IMR-90 (cell line): ENCODE data around the gene LATS1.
"Not testable (repeated sequence)": the region's sequence is repeated elsewhere in the genome, so short reads cannot be mapped to it uniquely, and the experiment has no call there.

Experiments
- BHLHE40 ChIP-seq: fragments of 150-350 bp; IDR thresholded peaks from 2 replicates; pipeline ENCODE4 v1.6.1; 2016; ENCODE audit warnings: mild to moderate bottlenecking, low read depth, low read length
- CEBPB ChIP-seq: IDR thresholded peaks from 2 replicates; pipeline ENCODE4 v1.6.1; 2012; ENCODE audit warnings: low read depth, low read length, improper control_type of control experiment
- FOS ChIP-seq: fragments of 150-350 bp; IDR thresholded peaks from 2 replicates; pipeline ENCODE4 v1.6.1; 2016; ENCODE audit warnings: low read depth, low read length
- NFE2L2 ChIP-seq: fragments of 150-350 bp; IDR thresholded peaks from 2 replicates; pipeline ENCODE4 v1.6.1; 2016; ENCODE audit warnings: low read depth, mild to moderate bottlenecking, low read length
- POLR2A ChIP-seq: IDR thresholded peaks from 2 replicates; pipeline ENCODE4 v1.6.1; 2012; ENCODE audit warnings: mild to moderate bottlenecking, low read depth, low read length
- RAD21 ChIP-seq: IDR thresholded peaks from 2 replicates; pipeline ENCODE4 v1.6.1; 2012; ENCODE audit warnings: low read length, improper control_type of control experiment
- RCOR1 ChIP-seq: IDR thresholded peaks from 2 replicates; pipeline ENCODE4 v1.6.1; 2012; ENCODE audit warnings: mild to moderate bottlenecking, low read length, improper control_type of control experiment; ENCODE audit not compliant: insufficient replicate concordance
- RFX5 ChIP-seq: IDR thresholded peaks from 2 replicates; pipeline ENCODE4 v1.8.0; 2012; ENCODE audit warnings: low read depth, mild to moderate bottlenecking, low read length, moderate library complexity
- TF ChIP-seq, protein P1 (sequence below): conservative IDR thresholded peaks from 2 replicates; pipeline ENCODE4 v1.5.1; 2012; ENCODE audit warnings: mild to moderate bottlenecking, low read depth, low read length, improper control_type of control experiment
- TF ChIP-seq, protein P2 (sequence below): fragments of 150-350 bp; IDR thresholded peaks from 2 replicates; pipeline ENCODE4 v1.6.1; 2017; ENCODE audit warnings: mild to moderate bottlenecking, antibody characterized with exemption, low read length, low read depth

DNA sequence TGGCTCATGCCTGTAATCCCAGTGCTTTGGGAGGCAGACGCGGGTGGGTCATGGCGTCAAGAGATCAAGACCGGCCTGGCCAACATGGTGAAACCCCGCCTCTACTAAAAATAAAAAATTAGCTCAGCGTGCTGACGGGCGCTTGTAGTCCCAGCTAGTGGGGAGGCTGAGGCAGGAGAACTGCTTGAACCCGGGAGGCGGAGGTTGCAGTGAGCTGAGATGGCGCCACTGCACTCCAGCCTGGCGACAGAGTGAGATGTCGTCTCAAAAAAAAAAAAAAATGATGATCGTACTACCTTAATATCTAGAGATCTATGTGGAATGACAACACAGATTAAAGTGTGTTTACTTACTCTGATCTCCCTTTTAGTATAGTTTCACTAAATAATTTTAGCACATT lies 36.1 kb downstream of the LATS1 start:
- not testable (repeated sequence) for TF ChIP-seq RAD21, POLR2A, RCOR1, FOS, NFE2L2, CEBPB, RFX5, BHLHE40
- TF ChIP-seq, protein P1, sequence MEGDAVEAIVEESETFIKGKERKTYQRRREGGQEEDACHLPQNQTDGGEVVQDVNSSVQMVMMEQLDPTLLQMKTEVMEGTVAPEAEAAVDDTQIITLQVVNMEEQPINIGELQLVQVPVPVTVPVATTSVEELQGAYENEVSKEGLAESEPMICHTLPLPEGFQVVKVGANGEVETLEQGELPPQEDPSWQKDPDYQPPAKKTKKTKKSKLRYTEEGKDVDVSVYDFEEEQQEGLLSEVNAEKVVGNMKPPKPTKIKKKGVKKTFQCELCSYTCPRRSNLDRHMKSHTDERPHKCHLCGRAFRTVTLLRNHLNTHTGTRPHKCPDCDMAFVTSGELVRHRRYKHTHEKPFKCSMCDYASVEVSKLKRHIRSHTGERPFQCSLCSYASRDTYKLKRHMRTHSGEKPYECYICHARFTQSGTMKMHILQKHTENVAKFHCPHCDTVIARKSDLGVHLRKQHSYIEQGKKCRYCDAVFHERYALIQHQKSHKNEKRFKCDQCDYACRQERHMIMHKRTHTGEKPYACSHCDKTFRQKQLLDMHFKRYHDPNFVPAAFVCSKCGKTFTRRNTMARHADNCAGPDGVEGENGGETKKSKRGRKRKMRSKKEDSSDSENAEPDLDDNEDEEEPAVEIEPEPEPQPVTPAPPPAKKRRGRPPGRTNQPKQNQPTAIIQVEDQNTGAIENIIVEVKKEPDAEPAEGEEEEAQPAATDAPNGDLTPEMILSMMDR, result not testable (repeated sequence)
- TF ChIP-seq, protein P2, sequence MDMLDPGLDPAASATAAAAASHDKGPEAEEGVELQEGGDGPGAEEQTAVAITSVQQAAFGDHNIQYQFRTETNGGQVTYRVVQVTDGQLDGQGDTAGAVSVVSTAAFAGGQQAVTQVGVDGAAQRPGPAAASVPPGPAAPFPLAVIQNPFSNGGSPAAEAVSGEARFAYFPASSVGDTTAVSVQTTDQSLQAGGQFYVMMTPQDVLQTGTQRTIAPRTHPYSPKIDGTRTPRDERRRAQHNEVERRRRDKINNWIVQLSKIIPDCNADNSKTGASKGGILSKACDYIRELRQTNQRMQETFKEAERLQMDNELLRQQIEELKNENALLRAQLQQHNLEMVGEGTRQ, result not testable (repeated sequence)
